ENCODE data around the gene RUSC1. TPM values are rescaled to one million over a fixed set of nuclear protein-coding genes. Genes with fewer than 3 reads are reported as not detected.

RUSC1 gene
- total and polyA plus RNA-seq, 11 donors: 14.6 to 28.0 (median 16.3) TPM

GRCh38 chr1:155321639-155322503, 1.2 kb downstream of the RUSC1 start:
- ATAC-seq: no peak
- DNase-seq: peak in 1 of 5 donors; percentile 32
- peak overlapping the region; percentile 64 to 99 (median 95) for H3K27ac ChIP-seq
- H3K4me3 ChIP-seq: peak overlapping the region in 11 of 12 donors; percentile 64 to 93 (median 82)
- 44 to 54% (median 49%) methylated on average over 25 to 27 of the region's 27 CpGs for WGBS, 4 donors
- intact Hi-C loops (cut with DNase I): loop anchor here in 9 of 10 donors (2.0 to 10.0 kb wide), 11 partner anchors 13 to 270 kb away; partner anchors contain the start of genes HCN3 (in 7 of the 9), FDPS (in 3 of the 9), ASH1L (in 2 of the 9) and MTX1 (in 1 of the 9)
- TF ChIP-seq CTCF (IDR thresholded peaks at IDR 0.05) (no peak), POLR2A (IDR thresholded peaks at IDR 0.05) (no peak)
- peaks cover 6 to 51% (median 31%) of the 10 kb centered on the region in 12 donors for H3K4me1 ChIP-seq
- no peaks in the 10 kb centered on the region for H3K27me3 ChIP-seq
- no peaks in the 10 kb centered on the region for H3K9me3 ChIP-seq
- H3K36me3 ChIP-seq: peaks cover 0 to 33% (median 19%) of the 10 kb centered on the region in 9 donors

- peaks cover 0 to 36% (median 25%) of the 10 kb centered on the region in 9 donors for H3K36me3 ChIP-seq
- peak overlapping the region; percentile 92 to 99 (median 95) for H3K27ac ChIP-seq
- intact Hi-C loops (cut with DNase I): loop anchor here in 9 of 10 donors (2.0 to 10.0 kb wide), 10 partner anchors 14 to 270 kb away; partner anchors contain the start of genes HCN3 (in 7 of the 9), FDPS (in 3 of the 9), ASH1L (in 2 of the 9) and MTX1 (in 1 of the 9)
- no peak for ATAC-seq
- TF ChIP-seq CTCF (IDR thresholded peaks at IDR 0.05): no peak
- TF ChIP-seq POLR2A (IDR thresholded peaks at IDR 0.05): no peak
- peaks cover 6 to 51% (median 31%) of the 10 kb centered on the region in 12 donors for H3K4me1 ChIP-seq
- peak in 3 of 5 donors; percentile 48 to 62 (median 53) for DNase-seq
- WGBS, 4 donors: 3% methylated on average over 12 to 28 of the region's 28 CpGs
- H3K4me3 ChIP-seq: peak overlapping the region; percentile 49 to 93 (median 80)
- no peaks in the 10 kb centered on the region for H3K9me3 ChIP-seq
- H3K27me3 ChIP-seq: no peaks in the 10 kb centered on the region
These were observed 1.9 kb downstream of the RUSC1 start for GRCh38 chr1:155322571-155322952.

GRCh38 chr1:155322953-155323728, 2.4 kb downstream of the RUSC1 start:
- Histone ChIP-seq H3K27me3 (no peaks in the 10 kb centered on the region), H3K27ac (peak overlapping the region; percentile 92 to 99 (median 95)), H3K4me1 (peaks cover 6 to 51% (median 31%) of the 10 kb centered on the region in 12 donors), H3K9me3 (no peaks in the 10 kb centered on the region), H3K4me3 (peak overlapping the region; percentile 49 to 93 (median 80)), H3K36me3 (peaks cover 0 to 38% (median 26%) of the 10 kb centered on the region in 9 donors)
- TF ChIP-seq CTCF (IDR thresholded peaks at IDR 0.05) (peak; percentile 91 to 100 (median 96)), POLR2A (IDR thresholded peaks at IDR 0.05) (peak in 1 of 2 donors; percentile 34)
- ATAC-seq (peak; percentile 5 to 57 (median 46)), DNase-seq (peak; percentile 90 to 95 (median 93))
- 1% methylated on average over 33 to 58 of the region's 58 CpGs for WGBS, 4 donors
- intact Hi-C loops (cut with DNase I): loop anchor here (1.0 to 10.0 kb wide), 13 partner anchors 14 to 269 kb away; partner anchors contain the start of genes HCN3 (in 8 of the 10), FDPS (in 3 of the 10), ASH1L (in 2 of the 10) and MTX1 (in 1 of the 10)

All from heart left ventricle (tissue), 16 donors.